Measurements from ENCODE around the gene MOCS2.
"Not testable (repeated sequence)": the region's sequence is repeated elsewhere in the genome, so short reads cannot be mapped to it uniquely, and the experiment has no call there.

- TF ChIP-seq POLR2A, CTCF (IDR thresholded peaks at IDR 0.05): not testable (repeated sequence)
These were observed 2.8 kb upstream of the MOCS2 start for GRCh38 chr5:53112307-53112706.

All from uterus (tissue), 2 donors.